ENCODE data around the gene CDK17. TPM values are rescaled to one million over a fixed set of nuclear protein-coding genes. Genes with fewer than 3 reads are reported as not detected.

Gene CDK17
- total RNA-seq, 1 donor from 2014 or later, result 132 TPM

DNA sequence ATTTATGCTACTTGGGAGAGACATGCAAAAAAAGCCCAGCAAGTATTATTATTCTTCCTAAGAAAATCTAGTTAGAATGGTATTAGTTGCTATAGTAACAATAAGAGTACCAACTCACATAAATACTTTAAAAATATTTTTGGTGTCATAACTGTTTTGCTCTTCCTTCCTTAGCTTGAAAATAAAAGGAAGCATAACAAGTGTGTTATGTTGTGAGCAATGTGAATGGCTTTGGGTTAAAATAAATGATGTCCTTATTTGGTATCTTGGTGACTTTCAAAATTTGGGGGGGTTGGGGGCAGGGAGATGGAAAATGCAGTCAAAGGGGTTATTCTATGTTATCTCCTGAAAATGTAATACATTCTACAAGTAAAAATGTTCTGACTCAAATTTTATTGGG lies 115.1 kb downstream of the CDK17 start:
- DNase-seq (ENCODE audit: low spot score in 2 of 2), result no peak
- no peak for FAIRE-seq

DNA sequence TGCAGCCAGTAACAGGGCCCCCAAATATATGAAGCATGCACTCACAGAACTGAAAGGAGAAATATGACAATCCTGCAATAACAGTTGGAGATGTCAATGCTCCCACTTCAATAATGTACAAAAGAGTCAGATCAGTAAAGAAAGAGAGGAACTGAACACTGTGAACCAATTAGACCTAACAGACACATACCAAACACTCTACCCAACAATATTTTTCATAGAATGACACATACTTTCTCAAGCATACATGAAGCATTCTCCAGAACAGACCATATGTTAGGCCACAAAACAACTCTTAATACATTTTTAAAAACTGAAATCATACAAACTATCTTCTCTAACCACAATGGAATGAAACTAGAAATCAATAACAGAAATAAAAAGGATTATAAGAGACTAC lies 125.9 kb downstream of the CDK17 start:
- FAIRE-seq (no peak), DNase-seq (ENCODE audit: low spot score in 2 of 2) (no peak)

DNA sequence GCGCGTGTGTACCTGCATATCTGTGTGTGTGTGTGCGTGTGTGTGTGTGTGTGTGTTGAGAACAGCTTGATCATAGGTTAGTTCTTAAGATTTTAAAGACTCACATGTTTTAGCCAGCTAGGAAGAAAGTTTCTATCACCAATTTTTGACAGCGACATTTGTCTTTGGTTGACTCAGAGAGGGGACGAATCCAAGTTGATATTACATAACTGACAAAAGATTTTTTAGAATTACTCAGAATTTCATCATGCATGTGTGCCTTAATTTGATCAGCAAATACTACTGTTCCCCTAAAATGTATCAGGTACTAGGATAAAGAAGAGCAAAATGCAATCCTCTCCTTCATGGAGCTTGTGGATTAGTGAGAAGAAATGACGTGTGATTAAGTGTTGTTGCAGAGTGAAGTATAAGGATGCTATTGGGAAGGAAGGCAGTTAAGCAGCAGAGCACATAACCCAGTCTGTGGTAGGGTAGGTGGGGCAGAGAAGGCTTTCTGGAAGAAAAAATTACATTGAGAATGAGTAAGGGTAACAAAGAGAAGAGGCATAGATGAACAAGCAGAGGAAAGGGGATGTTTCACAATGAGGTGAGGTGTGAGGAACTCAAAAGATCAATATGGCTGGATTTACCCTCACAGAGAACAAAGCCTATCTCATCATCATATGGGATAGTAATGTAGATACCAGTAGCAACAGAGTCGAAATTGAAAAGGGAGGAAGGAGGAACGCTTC lies 128.6 kb downstream of the CDK17 start:
- DNase-seq (ENCODE audit: low spot score in 2 of 2), result no peak
- FAIRE-seq, result no peak

DNA sequence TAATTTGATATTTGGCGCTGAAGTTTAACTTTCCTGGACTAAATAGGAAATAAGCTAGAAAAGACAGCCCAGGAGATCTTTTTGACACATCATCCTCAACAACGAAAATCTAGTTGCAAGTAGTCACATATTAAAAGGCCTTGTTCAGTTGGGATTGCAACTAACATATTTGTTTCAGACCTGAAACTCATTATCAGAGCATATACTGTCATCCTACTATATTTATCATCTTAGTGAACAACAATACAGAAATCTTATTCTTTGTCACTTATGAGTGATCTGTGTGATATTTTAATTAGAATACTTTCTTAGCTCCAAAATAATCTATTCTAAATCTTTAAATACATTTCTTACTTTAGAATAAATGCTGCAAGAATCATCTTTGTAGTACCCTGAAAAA lies 134.0 kb downstream of the CDK17 start:
- FAIRE-seq (peak; percentile 72), DNase-seq (ENCODE audit: low spot score in 2 of 2) (no peak)

DNA sequence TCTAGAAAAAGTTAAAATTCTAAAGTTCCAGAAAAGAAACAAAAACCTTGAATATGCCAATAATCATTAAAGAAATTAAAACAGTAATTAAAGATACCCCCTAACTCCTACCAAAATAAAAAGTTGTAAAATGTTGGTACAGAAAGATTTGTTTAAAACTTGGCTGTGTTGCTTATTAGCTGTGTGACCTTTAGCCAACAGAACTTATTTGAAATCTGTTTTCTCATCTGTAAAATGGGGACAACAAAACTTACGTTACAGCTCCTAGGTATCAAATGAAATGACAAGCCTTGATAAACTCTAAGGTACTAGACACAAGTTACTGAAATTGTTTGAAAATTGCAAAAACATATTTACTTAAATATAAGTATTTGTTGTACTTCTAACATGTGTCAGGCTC lies 134.4 kb downstream of the CDK17 start:
- FAIRE-seq (no peak), DNase-seq (ENCODE audit: low spot score in 2 of 2) (no peak)

DNA sequence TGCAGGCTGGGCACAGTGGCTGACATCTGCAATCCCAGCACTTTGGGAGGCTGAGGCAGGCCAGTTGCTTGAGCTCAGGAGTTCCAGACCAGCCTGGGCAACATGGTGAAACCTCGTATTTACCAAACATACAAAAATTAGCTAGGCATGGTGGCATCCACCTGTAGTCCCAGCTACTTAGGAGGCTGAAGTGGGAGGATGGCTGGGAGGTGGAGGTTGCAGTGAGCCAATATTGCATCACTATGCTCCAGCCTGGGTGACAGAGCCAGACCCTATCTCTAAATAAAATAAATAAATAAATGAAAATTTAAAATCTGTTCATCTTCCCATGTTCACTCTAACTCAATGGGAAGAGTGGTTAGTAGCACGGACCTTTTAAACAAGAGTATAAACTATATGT lies 134.8 kb downstream of the CDK17 start:
- FAIRE-seq, result no peak

DNA sequence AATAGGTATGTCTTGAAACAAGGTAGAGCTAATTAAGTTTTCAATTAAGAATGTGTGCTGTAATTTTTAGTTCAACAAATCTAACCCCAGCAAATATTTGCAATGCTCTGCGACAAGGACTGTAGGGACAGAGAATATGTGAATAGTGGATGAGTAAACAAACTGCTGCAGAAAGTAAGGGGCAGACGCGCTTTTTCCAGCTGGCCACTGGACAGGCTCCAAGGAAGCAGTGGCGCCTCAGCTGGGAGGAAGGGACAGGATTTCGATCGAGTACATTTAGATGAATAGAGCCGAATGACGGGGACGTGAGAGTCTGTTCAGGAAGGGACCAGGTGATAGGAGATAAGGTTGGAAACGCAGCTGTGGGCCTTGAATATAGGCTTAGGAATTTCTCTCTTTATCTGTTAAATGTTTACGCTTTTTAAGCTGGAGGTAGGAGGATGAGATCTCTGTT lies 136.8 kb downstream of the CDK17 start:
- FAIRE-seq (no peak), DNase-seq (ENCODE audit: low spot score in 2 of 2) (no peak)

More for the DNA sequence above, 134.8 kb downstream of the CDK17 start:
- no peak for DNase-seq (ENCODE audit: low spot score in 2 of 2)

DNA sequence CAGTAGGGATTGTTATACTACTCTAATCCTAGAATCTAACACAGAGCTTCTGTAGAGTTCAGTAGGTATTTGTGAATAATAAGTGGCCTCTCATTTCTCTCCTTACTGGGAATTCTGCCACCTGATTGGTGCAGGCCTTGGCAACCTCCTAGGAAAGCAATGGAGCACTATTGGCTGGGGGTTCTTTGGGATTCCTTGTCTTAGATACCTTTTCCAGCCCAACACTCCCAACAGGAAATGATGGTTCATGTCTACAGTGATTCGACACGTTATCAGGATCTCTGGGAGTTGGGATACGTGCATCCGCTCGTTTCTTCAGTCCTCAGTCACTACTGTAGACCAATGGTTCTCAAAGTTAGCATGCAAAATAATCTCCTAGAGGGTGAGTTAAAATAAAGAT lies 138.7 kb downstream of the CDK17 start:
- no peak for DNase-seq (ENCODE audit: low spot score in 2 of 2)

DNA sequence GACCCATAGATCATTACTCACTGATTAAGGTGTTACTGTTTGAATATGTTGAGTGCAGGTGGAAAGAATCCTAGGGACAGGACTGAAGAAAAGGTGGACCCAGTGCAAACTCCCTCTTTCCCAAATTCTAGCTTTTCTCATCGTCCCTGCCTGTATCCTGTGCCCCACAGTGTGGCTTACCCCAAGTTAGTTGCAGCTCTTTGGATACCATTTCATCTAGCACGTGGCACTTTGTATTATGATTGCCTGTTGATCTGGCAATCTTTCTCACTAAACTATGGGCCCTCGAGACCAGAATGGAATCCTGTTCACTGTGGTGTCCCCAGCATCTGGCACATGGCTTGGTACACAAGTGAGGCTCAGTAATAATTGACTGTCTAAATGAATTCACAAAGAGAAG lies 139.6 kb downstream of the CDK17 start:
- DNase-seq (ENCODE audit: low spot score in 2 of 2), result no peak
- no peak for FAIRE-seq

More for the DNA sequence above, 138.7 kb downstream of the CDK17 start:
- no peak for FAIRE-seq

DNA sequence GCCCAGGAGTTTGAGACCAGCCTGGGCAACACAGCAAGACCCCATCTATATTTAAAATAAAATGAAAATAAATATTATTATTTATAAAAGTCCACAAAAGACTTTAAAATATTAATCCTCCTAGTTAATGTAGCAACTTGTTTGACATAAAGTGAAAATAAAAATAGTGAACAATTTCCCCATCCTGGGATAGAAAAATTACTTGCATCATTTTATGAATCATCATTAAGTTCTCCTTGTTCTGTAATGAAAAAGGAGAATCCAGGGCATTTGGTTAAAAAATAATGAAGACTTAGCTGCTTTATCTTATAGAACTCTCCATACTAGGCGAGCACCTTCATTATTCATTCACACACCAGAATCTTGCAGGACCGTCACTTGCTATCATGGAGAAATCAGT lies 140.0 kb downstream of the CDK17 start:
- FAIRE-seq (no peak), DNase-seq (ENCODE audit: low spot score in 2 of 2) (no peak)

DNA sequence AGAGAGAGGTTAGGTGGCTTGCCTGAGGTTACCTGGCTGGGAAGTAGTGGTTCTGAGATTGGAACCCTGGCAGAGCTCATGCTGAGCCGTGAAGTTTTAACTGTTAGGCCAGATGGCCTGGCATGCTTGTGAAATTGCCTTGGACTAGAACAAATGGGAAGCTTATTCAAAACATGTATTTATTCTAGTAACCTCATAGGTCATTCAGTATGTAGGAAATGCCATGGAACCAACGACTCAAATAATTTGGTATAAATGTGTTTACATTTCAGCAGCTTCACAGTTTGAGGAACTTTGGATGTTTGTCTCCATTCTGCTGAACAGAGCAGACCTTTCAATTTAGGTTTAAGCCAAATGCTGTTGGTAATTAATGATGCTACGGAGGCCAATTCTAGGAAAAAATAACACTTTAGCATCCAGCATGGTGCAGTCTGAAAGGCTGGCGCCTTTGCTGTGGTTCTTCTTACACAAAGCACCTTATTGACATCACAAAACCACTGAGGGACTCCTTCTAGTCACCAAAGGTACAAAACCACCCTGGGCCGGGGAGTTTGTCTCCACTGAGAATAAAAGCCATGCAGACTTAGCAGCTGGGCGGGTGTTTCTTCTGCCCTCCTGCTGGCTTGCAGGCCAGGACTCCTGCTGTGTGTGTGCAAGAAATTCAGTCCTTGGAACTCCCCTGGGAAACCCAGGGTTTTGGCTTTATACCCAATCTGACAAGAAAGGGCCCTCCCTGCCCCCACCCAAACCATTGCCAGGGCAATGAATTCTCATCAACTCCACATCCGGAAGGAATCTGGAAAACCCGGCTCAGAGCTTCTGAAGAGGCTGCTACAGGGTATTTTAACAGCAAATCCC lies 141.9 kb downstream of the CDK17 start:
- FAIRE-seq (no peak), DNase-seq (ENCODE audit: low spot score in 2 of 2) (no peak)

DNA sequence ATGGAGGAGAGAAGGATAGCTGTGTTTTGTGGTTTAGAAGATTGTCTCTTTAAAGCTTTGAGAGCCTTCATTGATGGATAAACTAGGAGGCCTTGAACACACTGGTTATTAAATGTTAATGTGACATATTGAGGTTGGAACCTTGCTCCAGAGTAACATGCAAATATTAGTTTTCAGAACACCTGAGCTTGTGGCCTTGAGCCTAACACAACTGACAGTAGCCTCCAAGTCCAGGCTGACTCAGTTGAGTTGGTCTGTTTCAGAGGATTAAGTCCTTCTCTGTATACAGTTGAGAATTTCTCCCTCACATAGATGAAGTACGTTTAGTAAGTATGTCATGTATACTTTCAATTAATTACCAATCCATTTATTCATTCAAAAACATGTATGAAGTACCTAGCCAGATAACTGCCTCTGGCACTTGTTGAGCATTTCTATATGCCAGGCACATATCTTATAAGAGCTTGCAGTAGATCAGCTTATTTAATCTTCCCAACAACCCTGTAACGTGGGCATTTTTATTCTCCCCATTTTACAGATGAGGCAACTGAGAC lies 142.6 kb downstream of the CDK17 start:
- no peak for DNase-seq (ENCODE audit: low spot score in 2 of 2)

DNA sequence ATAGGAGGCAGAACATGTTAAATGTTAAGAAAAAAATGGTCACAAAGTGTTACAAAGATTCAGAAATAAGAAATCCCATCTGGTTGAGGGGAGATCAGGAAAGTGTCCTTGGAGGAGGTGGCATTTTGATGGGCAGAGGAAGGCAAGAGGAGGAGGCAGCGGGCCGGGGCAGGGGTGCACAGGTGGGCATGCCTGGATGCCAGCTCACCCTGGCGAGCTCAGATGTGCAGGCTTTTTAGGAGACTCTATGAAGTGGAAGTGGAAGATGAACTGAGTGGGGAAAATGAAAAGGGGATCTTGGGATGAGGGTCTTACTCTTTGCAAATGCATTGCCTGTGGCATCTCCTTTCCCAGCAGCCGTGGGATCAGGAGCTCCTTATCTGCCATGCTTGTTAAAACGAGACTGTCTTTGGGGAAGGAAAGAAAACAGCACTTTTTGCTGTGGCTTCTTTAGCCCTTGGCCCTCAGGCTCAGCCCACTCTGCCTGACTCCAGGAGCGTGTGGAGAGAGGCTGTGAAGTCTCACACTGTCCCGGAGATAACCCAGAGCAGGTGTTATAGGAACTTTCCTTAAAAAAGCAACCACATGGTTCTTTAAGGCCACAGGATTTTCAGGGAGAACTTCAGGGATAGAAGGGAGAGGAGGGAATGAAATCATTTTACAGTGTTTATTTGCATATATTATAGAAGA lies 143.4 kb downstream of the CDK17 start:
- FAIRE-seq, result no peak

More for the DNA sequence above, 142.6 kb downstream of the CDK17 start:
- no peak for FAIRE-seq

DNA sequence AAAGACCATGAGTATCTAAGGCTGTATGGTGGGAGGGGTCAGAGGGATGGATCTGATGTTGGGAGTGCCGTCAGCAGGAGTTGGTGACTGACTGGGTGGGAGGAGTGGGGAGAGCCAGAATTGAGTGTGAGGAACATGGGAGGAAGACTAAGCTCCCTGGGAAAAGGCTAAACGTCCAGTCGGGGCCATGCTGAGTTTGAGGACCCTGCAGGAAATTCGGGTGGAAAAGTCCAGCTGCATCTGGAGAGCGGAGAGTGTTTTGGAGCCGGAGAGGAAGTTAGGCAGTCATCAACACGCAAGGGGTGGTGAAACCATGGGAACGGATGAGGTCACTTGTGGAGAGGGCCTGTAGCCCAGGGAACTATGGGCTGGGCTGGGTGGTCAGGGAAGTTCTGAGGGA lies 145.2 kb downstream of the CDK17 start:
- no peak for FAIRE-seq
- no peak for DNase-seq (ENCODE audit: low spot score in 2 of 2)

More for the DNA sequence above, 143.4 kb downstream of the CDK17 start:
- DNase-seq (ENCODE audit: low spot score in 2 of 2), result no peak

DNA sequence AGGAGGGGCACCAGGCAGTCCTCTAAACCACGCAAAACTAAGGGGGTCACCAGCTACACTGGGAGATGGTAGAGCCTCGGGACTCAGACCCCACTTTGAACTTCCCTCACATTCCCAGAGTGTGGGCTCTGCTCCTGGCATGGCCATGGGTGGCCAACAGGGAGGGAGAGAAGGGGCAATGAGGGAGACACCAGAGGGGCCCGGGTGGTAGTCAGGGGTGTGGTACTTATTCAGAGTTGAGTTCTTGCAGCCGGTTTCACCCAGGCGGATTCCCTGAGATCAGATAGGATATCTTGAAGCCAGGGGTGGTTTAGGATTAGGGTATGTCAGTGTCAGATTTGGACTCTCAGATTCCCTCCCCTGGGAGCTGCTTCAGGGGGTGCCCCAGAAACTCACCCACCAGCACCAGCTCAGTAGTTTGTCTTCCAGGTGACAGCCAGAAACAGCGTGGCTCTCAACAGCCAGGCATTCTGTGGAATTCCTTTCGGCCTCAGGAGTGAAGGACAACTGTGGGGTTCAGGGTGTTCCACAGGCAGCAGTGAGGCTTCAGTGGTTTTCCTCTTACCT lies 150.0 kb downstream of the CDK17 start:
- no peak for DNase-seq (ENCODE audit: low spot score in 2 of 2)
- FAIRE-seq, result no peak

DNA sequence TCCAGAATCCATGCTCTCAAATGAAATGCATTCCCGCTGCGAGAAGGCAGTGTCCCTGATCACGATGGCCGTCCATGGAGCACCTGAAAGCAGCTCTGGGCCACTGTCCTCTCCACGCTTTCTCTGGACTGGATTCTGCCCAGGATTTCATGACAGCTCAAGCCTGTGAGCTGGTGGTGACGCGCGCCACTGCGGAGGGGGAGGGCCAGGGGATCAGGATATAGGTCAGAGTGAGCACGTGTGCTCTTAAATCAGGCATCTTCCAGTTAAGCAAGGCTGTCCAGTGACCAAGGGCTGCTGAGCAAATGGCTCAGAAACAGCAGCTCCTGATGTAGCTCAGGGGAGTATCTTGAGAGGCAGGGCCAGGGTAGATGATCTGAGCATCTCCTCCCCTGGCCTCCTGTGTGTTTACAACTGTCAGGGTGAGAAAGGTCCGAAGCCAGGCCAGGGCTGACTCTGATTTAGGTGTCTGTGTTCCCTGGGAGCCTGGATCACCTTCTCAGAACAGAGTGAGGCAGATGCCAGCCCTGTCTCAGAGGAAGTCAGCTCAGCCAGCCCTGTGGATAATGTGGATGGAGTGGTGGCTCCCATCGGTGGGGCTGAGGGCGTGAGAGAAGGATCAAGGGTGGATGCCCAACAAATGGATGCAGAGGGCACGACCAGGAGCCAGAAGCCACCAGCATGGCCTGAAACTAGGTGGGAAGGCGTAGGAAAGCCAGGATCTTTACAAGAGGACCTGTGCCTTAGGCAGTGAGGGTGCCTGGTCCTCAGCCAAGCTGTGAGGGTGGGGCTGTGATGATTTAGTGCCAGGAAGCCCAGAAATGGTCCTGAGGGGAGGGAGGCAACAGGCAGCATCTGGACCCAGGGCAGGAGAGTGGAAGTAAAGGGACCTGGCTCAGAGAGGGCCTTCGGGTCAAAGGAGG lies 150.8 kb downstream of the CDK17 start:
- DNase-seq (ENCODE audit: low spot score in 2 of 2), result no peak
- FAIRE-seq, result no peak

DNA sequence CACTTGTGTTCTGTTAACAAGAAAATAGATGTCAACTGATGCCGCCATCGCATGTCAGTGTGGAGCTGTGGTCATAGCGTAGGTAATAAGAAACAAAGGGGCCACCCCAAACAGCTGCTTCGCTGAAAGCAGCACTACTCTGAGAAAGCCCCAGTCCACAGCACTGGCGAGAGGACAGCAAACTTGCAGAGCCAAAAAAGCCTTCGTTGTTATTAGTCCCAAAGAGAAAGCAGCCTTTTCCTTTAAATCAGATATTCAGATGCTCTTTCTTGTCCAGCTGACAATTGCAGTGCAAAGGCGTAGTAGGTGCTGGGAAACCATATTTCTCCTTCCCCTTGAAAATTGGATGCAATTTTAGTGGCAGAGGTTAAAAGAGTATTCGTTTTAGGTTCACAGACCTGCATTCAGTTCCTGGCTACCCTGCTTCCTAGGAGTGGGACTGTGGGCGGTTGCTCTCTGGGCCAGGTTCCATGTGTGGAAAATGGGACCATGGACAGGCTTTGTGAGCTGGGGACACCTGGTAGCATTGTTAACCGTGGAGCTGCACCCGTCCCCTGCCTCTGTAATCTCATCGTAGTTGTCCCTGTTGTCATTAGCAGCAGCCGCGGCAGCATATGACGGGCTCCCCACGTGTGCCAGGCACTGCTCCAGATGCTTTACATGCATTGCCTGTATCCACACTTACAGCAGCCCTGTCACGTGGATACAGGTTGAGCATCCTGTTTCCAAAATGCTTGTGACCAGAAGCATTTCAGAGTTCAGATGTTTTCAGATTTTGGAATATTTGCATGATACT lies 151.9 kb downstream of the CDK17 start:
- FAIRE-seq, result no peak

DNA sequence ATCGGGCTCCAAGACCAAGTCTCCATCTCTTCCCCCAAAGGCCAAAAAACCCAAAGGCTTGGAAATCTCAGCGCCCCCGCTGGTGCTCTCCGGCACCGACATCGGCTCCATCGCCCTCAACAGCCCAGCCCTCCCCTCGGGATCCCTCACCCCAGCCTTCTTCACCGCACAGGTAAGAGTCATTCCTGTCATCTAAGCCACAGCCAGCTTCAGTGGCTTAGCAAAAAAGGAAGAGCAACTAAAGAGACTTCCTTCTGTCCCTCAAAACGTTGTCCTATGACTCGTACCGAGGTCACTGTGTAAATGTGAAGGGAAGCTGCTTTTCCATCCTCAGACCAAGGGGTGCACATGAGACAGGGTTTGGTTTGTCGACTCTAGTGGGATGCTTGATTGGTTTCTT lies 152.7 kb downstream of the CDK17 start:
- FAIRE-seq (no peak), DNase-seq (ENCODE audit: low spot score in 2 of 2) (no peak)

More for the DNA sequence above, 151.9 kb downstream of the CDK17 start:
- no peak for DNase-seq (ENCODE audit: low spot score in 2 of 2)
